BLaER1 (cell line): ENCODE measurements around the gene ANO3.

ENCODE experiments used
- H3K27ac ChIP-seq: shearing (Covaris generic); formaldehyde crosslinking; 2 replicates; pipeline ENCODE4 v1.8.1; 2022
- H3K27me3 ChIP-seq: shearing (Covaris generic); formaldehyde crosslinking; 2 replicates; pipeline ENCODE4 v1.8.1; 2022
- H3K36me3 ChIP-seq: shearing (Covaris generic); formaldehyde crosslinking; 2 replicates; pipeline ENCODE4 v1.8.1; 2022
- H3K4me1 ChIP-seq: shearing (Covaris generic); formaldehyde crosslinking; 2 replicates; pipeline ENCODE4 v1.8.1; 2022
- H3K4me2 ChIP-seq: shearing (Covaris generic); formaldehyde crosslinking; 2 replicates; pipeline ENCODE4 v1.8.1; 2022
- H3K4me3 ChIP-seq: shearing (Covaris generic); formaldehyde crosslinking; 2 replicates; pipeline ENCODE4 v1.8.1; 2022
- H3K9ac ChIP-seq: shearing (Covaris generic); formaldehyde crosslinking; 2 replicates; pipeline ENCODE4 v1.8.1; 2022
- H3K9me3 ChIP-seq: shearing (Covaris generic); formaldehyde crosslinking; 2 replicates; pipeline ENCODE4 v1.8.1; 2022
- H4K20me1 ChIP-seq: shearing (Covaris generic); formaldehyde crosslinking; 2 replicates; pipeline ENCODE4 v1.8.1; 2022
- Cebpa-rat ChIP-seq: shearing (Covaris generic); IDR thresholded peaks from 2 replicates; pipeline ENCODE4 v1.8.1; 2022

Gene ANO3

DNA sequence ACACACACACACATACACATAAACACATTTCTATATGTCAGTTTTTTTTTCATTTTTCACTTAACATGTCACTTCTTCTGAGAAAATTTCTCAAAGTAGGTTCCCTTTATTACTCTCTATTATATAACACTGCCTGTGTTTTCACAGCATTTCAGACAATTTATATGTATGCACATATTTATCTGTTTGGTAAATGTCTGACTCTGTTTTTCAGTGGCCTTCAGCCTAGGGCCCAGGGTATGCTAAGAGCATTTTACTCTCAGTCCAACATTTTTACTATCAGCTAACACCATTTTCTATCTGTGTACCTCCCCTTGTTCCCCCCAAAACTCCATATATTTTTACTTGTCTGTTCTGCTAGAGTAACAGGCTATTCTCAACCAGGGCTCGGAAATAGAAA, 92.3 kb downstream of the ANO3 start:
- no peak for TF ChIP-seq Cebpa-rat
- no peak overlapping the region for H3K27ac ChIP-seq
- H3K9me3 ChIP-seq, result no peaks in the 10 kb centered on the region
- H3K4me3 ChIP-seq, result no peak overlapping the region
- H3K36me3 ChIP-seq, result no peaks in the 10 kb centered on the region
- H4K20me1 ChIP-seq, result no peaks in the 10 kb centered on the region
- no peak overlapping the region for H3K4me2 ChIP-seq
- H3K27me3 ChIP-seq, result no peaks in the 10 kb centered on the region
- H3K9ac ChIP-seq, result no peak overlapping the region
- H3K4me1 ChIP-seq, result no peaks in the 10 kb centered on the region

DNA sequence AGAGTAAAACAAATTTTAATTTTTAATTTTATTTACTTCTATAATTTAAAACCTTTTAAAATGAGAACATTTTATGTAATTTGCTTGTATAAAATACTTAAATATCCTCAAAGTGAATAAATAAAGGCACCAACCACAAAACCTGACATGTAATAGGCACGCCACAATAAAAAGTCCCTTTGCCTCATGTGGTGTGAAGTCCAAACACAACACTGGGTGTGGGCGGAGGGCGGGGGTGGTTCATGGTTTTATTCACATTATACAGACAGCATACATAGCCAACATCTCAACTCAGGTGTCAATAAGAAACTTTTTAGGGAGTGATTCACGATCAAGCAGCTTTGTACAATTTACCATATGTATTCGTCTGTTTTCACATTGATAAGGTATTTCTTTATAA, 107.9 kb downstream of the ANO3 start:
- H3K27ac ChIP-seq, result no peak overlapping the region
- no peak overlapping the region for H3K9ac ChIP-seq
- H3K4me1 ChIP-seq, result no peaks in the 10 kb centered on the region
- H3K4me2 ChIP-seq, result no peak overlapping the region
- TF ChIP-seq Cebpa-rat, result no peak
- H3K9me3 ChIP-seq, result no peaks in the 10 kb centered on the region
- no peaks in the 10 kb centered on the region for H3K36me3 ChIP-seq
- H3K27me3 ChIP-seq, result no peaks in the 10 kb centered on the region
- no peak overlapping the region for H3K4me3 ChIP-seq
- no peaks in the 10 kb centered on the region for H4K20me1 ChIP-seq

DNA sequence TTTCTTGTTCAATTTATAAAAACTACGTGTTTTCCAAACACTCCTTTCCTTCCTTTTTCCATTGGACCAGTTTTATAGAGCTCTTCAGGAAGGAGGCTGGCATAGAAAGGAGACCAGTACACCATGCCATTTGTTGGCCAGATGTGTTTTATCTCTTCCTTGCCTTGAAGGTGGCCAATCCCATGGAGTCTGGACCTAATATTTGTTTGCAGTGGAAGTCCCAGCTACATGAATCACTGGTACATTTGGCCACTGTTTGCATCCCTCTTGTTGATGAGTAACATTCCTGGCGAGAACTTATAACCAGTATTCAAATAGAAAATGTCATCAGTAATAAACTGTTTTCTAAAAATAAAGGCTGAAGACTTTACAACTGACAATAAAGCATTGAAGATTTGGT, 110.2 kb downstream of the ANO3 start:
- no peak overlapping the region for H3K4me2 ChIP-seq
- H3K36me3 ChIP-seq, result no peaks in the 10 kb centered on the region
- no peak overlapping the region for H3K9ac ChIP-seq
- H3K4me3 ChIP-seq, result no peak overlapping the region
- no peaks in the 10 kb centered on the region for H3K9me3 ChIP-seq
- no peaks in the 10 kb centered on the region for H3K27me3 ChIP-seq
- H4K20me1 ChIP-seq, result no peaks in the 10 kb centered on the region
- no peak for TF ChIP-seq Cebpa-rat
- H3K27ac ChIP-seq, result no peak overlapping the region
- no peaks in the 10 kb centered on the region for H3K4me1 ChIP-seq

DNA sequence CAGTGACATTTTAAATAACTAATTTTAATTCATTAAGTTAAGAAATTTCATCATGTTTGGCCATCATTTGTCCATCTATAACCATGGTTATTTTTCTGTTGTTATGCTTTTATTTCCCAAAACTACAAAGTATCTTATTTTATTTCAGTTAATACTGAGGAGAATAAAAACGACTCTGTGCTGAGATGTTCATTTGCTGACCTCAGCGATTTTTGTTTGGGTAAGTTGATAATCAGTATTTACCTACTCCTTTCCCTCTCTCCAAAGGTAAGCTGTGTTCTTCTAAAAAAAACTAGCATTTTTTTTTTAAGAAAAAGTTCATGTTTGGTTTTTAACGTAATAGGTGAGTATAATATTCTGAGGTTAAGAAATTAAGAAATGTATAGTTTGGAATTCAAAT, 111.7 kb downstream of the ANO3 start:
- Histone ChIP-seq H3K27me3 (no peaks in the 10 kb centered on the region), H3K36me3 (no peaks in the 10 kb centered on the region), H3K9me3 (no peaks in the 10 kb centered on the region), H4K20me1 (no peaks in the 10 kb centered on the region), H3K4me2 (no peak overlapping the region), H3K27ac (no peak overlapping the region), H3K9ac (no peak overlapping the region), H3K4me1 (no peaks in the 10 kb centered on the region), H3K4me3 (no peak overlapping the region)
- TF ChIP-seq Cebpa-rat, result no peak

DNA sequence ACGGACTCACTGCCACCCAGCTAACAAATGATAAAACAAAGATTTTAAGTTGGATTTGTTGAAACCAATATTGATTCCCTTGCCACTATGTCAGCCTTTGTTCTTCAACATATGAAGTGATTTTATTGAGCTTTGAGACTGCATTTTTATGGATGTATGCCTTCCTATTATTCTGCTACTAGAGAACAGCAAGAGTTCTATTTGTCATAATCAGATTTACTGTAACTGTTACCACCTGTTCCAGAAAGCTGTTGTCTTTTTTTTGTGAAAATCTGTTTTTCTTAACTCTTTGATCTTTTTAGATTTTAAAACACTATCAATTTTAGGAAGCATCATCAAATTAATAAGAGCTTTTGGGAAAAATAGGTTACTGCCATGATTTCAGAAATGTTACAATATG, 125.7 kb downstream of the ANO3 start:
- no peak overlapping the region for H3K9ac ChIP-seq
- no peaks in the 10 kb centered on the region for H4K20me1 ChIP-seq
- no peaks in the 10 kb centered on the region for H3K36me3 ChIP-seq
- no peak overlapping the region for H3K4me2 ChIP-seq
- H3K9me3 ChIP-seq, result no peaks in the 10 kb centered on the region
- TF ChIP-seq Cebpa-rat, result no peak
- no peak overlapping the region for H3K27ac ChIP-seq
- H3K27me3 ChIP-seq, result no peaks in the 10 kb centered on the region
- no peaks in the 10 kb centered on the region for H3K4me1 ChIP-seq
- H3K4me3 ChIP-seq, result no peak overlapping the region

DNA sequence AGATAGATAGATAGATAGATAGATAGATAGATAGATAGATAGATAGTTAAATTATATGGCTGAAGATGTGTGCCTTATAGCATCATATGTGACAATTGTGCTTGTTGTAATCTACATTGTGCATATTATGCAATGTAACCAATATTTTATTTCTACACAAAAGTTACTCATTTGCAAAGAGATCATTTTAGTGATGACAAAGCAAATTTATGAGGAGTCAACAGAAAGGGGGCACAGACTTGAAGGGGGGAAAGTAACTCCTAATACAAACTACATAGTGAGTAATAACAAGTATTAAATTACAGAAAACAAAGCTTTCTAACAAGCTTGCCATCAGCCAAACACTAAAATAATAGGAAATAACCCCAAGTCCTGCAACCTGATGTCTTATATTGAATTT, 133.3 kb downstream of the ANO3 start:
- H4K20me1 ChIP-seq, result no peaks in the 10 kb centered on the region
- no peaks in the 10 kb centered on the region for H3K27me3 ChIP-seq
- H3K4me2 ChIP-seq, result no peak overlapping the region
- no peaks in the 10 kb centered on the region for H3K36me3 ChIP-seq
- H3K4me3 ChIP-seq, result no peak overlapping the region
- no peaks in the 10 kb centered on the region for H3K9me3 ChIP-seq
- no peaks in the 10 kb centered on the region for H3K4me1 ChIP-seq
- H3K9ac ChIP-seq, result no peak overlapping the region
- no peak for TF ChIP-seq Cebpa-rat
- H3K27ac ChIP-seq, result no peak overlapping the region

DNA sequence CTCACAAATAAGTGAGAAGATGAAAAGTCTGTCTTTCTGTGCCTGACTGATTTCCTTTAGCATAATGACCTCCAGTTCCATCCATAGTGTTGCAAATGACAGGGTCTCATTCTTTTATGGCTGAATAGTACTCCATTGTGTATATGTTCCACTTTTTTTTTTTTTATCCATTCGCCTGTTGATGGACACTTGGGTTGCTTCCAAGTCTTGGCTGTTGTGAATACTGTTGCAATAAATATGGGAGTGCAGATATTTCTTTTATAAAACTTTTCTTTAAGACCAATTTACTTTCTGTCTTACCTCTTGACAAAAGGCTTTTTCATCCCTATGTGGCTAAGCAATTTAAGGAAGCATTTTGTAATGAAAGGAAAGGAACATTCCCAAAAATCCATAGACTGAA, 135.6 kb downstream of the ANO3 start:
- Histone ChIP-seq H3K9ac (no peak overlapping the region), H3K4me1 (no peaks in the 10 kb centered on the region)
- no peak for TF ChIP-seq Cebpa-rat

DNA sequence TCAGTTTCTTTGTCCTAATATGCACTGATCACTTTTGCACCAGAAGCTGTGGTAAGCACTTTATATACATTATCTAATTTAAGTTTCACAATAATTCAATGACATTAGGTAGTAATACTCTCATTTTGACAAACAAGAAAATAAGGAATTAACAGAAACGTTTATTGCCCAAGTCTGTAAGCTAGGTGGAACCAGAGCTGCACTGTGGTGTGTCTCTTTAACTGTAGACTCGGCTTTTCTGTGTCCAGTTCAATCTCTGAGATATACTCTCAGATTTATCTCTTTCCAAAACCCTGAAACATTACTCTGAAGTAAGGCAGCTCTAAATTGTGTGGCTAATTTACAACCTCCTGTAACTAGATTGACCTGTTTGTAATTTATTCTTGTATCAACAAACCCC, 139.1 kb downstream of the ANO3 start:
- Histone ChIP-seq H3K27ac (no peak overlapping the region), H3K27me3 (no peaks in the 10 kb centered on the region), H3K36me3 (no peaks in the 10 kb centered on the region), H3K4me2 (no peak overlapping the region), H3K4me3 (no peak overlapping the region), H4K20me1 (no peaks in the 10 kb centered on the region), H3K4me1 (no peaks in the 10 kb centered on the region), H3K9ac (no peak overlapping the region), H3K9me3 (no peaks in the 10 kb centered on the region)
- no peak for TF ChIP-seq Cebpa-rat

More for the DNA sequence above, 135.6 kb downstream of the ANO3 start:
- Histone ChIP-seq H3K9me3 (no peaks in the 10 kb centered on the region), H3K27ac (no peak overlapping the region), H3K4me3 (no peak overlapping the region), H3K27me3 (no peaks in the 10 kb centered on the region), H3K36me3 (no peaks in the 10 kb centered on the region), H4K20me1 (no peaks in the 10 kb centered on the region), H3K4me2 (no peak overlapping the region)

DNA sequence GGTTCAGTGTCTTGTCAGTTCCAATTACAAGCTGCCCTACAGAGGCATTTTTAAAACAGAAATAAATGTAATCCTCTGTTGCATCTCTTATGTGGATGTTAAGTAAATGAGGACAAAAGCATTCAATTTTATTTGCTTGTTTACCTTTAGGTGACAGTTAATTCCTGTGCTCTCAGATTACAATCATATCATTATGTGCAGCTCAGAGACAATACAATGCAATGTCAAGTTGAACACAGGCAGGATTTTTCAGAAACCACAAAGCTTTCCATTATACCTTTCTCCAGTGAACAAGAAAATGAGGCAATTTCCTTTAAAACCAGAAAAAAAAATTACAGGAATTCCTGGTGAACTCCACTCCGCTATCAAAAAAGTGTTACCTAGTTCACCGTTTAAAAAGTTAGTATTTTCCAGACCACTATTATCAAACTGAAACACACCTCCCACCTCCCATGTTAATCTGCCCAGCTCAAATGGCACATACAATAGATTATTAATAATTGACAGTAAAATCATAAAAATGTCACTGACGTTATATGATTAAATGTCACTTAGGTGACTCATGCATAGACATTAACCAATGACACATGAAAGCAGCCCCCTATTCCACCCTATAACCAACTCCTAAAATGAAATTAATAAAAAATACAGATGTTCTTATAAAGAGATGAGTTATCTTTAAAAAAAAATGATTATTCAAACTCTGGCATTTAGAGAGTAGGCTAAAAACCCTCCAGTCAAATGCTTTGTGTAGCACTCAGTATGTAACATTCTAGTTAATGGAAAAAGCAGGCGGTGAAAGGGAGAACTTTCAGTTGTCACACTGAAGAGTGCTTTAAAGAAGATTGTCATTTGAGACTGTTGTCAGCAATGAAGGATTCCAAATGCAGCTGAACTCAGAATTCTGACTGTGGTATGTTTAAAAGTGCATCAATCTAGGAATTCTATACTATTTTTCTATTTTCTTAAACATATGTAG, 141.6 kb downstream of the ANO3 start:
- Histone ChIP-seq H3K4me1 (no peaks in the 10 kb centered on the region), H3K4me2 (no peak overlapping the region), H4K20me1 (no peaks in the 10 kb centered on the region), H3K9me3 (no peaks in the 10 kb centered on the region), H3K4me3 (no peak overlapping the region), H3K27ac (no peak overlapping the region), H3K27me3 (no peaks in the 10 kb centered on the region), H3K36me3 (no peaks in the 10 kb centered on the region), H3K9ac (no peak overlapping the region)
- no peak for TF ChIP-seq Cebpa-rat

DNA sequence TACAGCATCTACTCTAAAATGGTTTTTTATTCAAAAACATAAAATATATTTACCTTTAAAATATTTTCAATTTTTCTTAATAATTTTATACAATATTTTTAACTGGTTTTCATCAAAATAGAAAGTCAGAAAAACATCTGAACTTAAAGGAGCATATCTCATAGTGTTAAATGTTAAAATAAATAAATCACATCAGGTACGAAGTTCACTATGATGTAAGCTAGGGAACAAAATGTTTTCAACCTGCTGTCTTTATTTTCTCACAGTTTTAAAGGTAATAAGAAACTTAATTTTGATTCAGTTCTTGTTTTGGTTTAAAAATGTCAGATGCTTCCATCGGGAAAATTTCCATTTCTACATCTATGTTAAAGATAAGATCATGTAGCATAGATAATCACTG, 142.5 kb downstream of the ANO3 start:
- Histone ChIP-seq H3K4me3 (no peak overlapping the region), H3K4me2 (no peak overlapping the region), H3K27me3 (no peaks in the 10 kb centered on the region), H4K20me1 (no peaks in the 10 kb centered on the region), H3K36me3 (no peaks in the 10 kb centered on the region), H3K9ac (no peak overlapping the region), H3K27ac (no peak overlapping the region), H3K4me1 (no peaks in the 10 kb centered on the region), H3K9me3 (no peaks in the 10 kb centered on the region)
- TF ChIP-seq Cebpa-rat, result no peak
